Suppressor macrophage treated with lipopolysaccharide for 1 hour (primary cell): ENCODE results near the gene ARFGAP3.
"Not testable (repeated sequence)": the region's sequence is repeated elsewhere in the genome, so short reads cannot be mapped to it uniquely, and the experiment has no call there.

Experiments
- DNase-seq, 3 donors: peaks; one replicate each; pipeline ENCODE4 v3.0.0-alpha.2; 2020 to 2022

The ARFGAP3 gene

DNA sequence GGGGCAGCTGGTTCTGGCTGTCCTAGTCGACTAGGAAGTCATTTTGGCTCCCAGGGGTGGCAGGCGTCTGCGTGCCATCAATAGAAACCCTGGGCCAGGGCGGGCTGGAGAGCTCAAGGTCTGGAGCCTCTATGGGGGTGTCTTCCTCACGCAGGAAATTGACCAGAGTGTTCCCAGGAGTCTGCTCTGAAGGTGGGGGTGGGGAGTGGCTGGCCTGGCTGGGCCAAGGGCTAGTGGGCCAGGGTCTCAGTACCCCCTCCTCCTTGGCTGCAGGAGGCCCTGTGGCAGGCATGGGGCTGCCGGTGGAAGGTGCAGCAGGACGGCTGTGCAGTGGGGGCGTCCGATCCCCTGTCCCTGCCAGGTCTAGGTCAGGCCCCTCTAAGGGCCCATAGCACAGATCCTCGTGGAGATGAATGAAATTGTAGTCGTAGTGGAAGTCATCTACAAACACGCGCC is 64.6 kb downstream of the ARFGAP3 start:
- no peak for DNase-seq

GRCh38 chr22:42791721-42792452 is 65.2 kb downstream of the ARFGAP3 start:
- peak in 2 of 3 donors; percentile 25 to 45 for DNase-seq

- DNase-seq = no peak
These were observed 68.6 kb downstream of the ARFGAP3 start for GRCh38 chr22:42788466-42788865.

GRCh38 chr22:42788021-42788420 is 69.1 kb downstream of the ARFGAP3 start:
- no peak for DNase-seq

- no peak for DNase-seq
These were observed 69.7 kb downstream of the ARFGAP3 start for GRCh38 chr22:42787357-42787736.

- DNase-seq = no peak
These were observed 70.3 kb downstream of the ARFGAP3 start for GRCh38 chr22:42786606-42787356.

DNA sequence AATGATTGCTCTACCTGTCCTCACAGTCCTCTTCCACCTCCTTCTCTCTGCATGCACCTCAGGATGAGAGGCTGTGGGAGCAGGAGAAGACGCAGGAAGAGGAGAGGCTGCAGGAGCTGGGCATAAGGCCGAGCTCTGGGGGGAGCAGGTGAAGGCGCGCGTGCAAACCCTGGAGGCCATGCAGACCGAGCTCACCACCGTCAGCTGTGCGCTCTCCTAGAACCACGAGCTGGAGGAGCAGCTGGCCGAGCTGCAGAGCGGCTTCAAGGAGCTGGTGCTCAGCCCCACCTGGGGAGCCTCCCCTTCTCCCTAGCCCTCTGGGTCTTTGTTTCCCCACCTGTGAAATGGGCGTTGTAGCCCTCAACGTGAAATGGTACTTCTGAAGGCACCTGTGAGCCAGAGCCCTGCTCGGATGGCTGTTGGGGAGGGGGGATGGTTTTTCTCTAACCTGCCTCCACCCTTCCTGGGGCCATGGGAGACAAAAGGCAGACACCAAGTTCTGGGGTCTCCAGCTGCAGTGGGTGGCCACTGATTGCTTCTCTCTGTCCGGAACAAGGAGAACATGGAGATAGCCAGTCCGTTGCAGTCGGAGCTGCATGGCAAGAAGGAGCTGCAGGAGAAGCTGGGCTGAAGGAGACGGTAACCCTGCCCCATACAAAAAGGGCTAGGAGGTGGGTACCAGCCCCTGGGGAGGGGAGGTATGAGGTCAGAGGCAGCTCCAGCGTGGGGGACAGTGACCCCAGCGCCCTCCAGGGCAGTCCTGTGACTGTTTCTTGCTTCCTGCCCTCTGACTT is 71.2 kb downstream of the ARFGAP3 start:
- no peak for DNase-seq

DNA sequence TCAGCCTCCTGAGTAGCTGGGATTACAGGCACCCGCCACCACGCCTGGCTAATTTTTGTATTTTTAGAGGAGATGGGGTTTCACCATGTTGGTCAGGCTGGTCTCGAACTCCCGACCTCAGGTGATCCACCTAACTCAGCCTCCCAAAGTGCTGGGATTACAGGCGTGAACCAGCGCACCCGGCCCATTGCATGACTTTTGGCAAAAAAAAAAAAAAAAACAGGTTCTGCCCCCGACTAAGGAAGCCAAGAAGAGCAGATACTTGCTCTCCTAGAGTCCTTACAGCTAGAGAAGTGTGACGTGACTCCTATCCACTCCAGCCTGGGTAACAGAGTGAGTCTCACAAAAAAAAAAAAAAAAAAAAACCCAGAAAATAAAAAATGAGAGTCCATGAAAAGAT is 74.8 kb downstream of the ARFGAP3 start:
- DNase-seq = not testable (repeated sequence)

- DNase-seq = peak; percentile 86 to 90 (median 88)
These were observed 77.0 kb downstream of the ARFGAP3 start for GRCh38 chr22:42780070-42780540.

DNA sequence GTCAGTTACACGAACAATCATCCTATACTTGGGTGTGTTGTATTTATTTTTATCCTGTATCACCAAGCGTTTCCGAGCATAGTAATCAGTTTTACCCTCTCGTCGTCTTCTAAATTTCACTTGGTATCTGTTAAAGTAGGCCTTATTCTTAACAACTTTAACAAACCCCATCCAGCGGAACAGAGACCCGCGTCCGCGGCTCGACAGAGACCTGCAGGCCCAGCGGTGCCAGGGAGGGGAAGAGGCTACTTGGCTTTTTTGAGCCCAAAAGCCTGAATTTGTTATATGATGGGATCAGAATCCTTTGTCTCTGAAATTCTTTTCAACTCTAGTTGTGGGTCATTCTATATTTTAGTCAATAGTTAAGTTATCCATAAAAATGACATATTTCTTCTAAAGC is 79.9 kb downstream of the ARFGAP3 start:
- no peak for DNase-seq

- no peak for DNase-seq
These were observed 83.9 kb downstream of the ARFGAP3 start for GRCh38 chr22:42773167-42773566.

- no peak for DNase-seq
These were observed 84.4 kb downstream of the ARFGAP3 start for GRCh38 chr22:42772647-42773046.

DNA sequence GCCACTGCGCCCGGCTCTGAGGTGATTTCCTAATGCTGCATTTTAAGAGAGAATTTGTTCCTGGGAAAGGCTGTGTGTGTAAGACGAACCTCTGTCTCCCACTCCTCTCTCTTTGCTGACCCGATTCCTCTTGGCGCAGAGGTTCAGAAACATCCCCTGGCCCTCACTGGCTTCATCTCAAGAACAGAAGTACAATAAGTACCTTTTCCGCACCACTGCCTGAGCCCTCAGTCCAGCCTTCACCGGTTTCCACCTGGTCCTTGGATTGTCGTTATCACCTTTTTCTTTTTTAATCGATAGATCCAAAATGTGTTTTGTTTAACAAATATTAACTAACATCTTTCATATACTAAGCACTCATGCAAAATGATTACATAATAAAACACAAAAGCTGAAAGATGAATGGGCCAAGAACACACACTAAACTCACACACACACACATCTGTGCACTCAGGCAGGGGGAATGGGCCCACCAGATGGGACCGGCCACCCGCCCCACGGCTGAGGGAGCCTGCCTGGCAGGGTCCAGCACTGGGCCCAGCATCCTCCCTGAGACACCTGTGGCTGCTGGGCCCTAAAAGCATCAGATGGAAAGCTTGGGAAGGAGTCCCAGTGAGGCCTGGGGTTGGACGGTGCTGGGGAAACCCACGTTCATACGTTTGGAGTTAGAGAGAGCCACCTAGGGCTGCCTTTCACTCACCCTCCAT is 86.0 kb downstream of the ARFGAP3 start:
- no peak for DNase-seq

- no peak for DNase-seq
These were observed 86.7 kb downstream of the ARFGAP3 start for GRCh38 chr22:42770448-42770726.

- DNase-seq = peak; percentile 34 to 65 (median 61)
These were observed 87.3 kb downstream of the ARFGAP3 start for GRCh38 chr22:42769574-42770447.

- no peak for DNase-seq
These were observed 87.9 kb downstream of the ARFGAP3 start for GRCh38 chr22:42769238-42769573.

DNA sequence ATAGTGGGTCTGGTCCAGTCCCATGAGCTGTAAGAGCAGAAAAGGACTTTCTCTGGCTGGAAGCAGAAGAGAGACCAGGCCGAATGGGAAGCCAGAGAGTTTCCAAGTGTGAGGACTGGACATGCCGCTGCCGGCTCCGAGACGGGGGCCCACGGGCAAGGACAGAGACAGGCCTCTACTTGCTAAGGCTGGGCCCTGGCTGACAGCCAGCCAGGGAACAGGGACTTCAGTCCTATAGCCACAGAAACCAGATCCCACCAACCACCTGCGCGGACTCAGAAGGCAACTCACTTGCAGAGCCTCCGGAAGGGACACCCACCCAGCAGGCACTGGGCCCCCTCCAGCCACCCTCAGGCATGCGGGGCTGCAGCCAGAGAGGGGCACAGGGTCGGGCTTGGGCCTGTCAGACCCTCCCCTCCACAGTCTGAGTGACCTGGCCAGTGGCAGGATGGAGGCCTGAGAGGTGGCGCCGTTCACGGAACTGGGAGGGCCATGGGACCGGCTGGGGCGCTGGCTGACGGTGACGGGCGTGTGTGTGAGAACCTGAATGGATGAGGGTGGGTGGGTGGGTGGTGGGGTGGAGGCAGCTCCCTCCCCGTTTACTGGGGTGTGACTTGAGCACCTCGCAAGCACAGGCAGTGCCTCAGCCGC is 88.6 kb downstream of the ARFGAP3 start:
- DNase-seq = no peak

DNA sequence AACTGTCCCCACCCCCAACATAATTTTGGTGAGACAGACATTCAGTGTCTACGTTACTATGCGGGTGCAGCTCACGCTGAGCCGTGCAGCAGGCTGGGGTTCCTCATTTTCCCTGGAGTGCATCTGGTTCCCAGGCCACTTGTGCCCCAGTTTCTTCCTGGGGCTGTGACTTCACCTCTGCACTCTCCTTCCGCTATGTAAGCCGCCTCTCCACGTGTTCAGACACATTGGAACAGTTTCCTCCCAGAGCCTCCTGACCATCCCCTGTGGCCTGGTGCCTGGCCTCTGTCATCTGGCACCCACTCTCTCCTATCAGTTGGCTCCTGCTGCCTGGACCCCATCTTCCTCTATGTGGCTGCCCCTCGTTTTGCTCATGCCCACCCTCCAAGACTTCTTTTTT is 90.2 kb downstream of the ARFGAP3 start:
- DNase-seq = peak; percentile 71 to 80 (median 73)

GRCh38 chr22:42764895-42765363 is 92.1 kb downstream of the ARFGAP3 start:
- DNase-seq = peak in 2 of 3 donors; percentile 22 to 37

DNA sequence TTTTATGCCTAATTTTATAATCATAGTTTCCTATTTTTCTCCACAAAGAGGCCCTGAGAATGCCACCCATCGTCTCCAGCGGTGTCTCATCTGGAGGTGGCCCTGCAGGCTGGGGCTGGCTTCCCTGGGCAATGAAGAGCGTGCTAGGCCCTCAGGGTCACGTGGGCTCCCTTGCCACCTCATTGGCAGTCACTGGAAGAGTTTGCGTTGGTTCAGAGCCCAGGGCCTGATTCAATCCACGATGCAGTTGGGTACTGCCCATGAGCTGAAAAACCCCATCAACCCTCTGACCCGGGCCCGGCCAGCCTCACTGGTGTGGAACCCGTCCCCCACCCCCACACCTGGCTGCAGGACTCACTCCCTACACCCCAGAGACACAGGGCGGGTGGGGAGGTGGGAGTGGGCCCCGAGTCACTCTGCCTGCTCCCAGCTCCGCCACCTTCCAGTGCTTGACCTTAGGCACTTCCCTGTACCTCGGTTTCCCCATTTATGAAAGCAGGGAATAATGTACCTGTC is 93.0 kb downstream of the ARFGAP3 start:
- DNase-seq = no peak
